HFFc6 (cell line): Measurements from ENCODE around the gene SUCO. TPM values are rescaled to one million over a fixed set of nuclear protein-coding genes. Genes with fewer than 3 reads are reported as not detected.

Source experiments
- DNase-seq: peaks from one replicate; pipeline ENCODE4 v3.0.0-alpha.2; 2018
- H3K27ac Mint-ChIP-seq: 2 replicates; pipeline ENCODE4 v1.8.0; 2020; ENCODE audit warnings: mild to moderate bottlenecking, mixed read lengths
- H3K27me3 Mint-ChIP-seq: 2 replicates; pipeline ENCODE4 v1.8.0; 2021; ENCODE audit warnings: mild to moderate bottlenecking, moderate library complexity, mixed read lengths; ENCODE audit not compliant: insufficient read depth
- H3K36me3 Mint-ChIP-seq: 2 replicates; pipeline ENCODE4 v1.8.0; 2021; ENCODE audit warnings: low read depth, mixed read lengths
- H3K4me1 Mint-ChIP-seq: 2 replicates; pipeline ENCODE4 v1.8.0; 2020; ENCODE audit warnings: low read depth, mixed read lengths
- H3K4me3 Mint-ChIP-seq: 2 replicates; pipeline ENCODE4 v1.8.0; 2020; ENCODE audit warnings: mild to moderate bottlenecking, moderate library complexity, mixed read lengths
- H3K9me3 Mint-ChIP-seq: 2 replicates; pipeline ENCODE4 v1.8.0; 2020; ENCODE audit warnings: mild to moderate bottlenecking, mixed read lengths
- CTCF ChIP-seq: fragments of 200-600 bp; sonication (generic); IDR thresholded peaks from 2 replicates; pipeline ENCODE4 v1.5.0; 2021; ENCODE audit warnings: antibody characterized with exemption, mild to moderate bottlenecking
- total RNA-seq, 6 experiments: library from RNA; stranded (reverse); fragmentation: NEBNext Ultra II Directional; extraction: Animal tissue kit (Norgen Biotek cat#: 25700); gene quantifications; 2 replicates in 1 of 6; 3 replicates in 5 of 6; pipeline ENCODE4 v1.2.3, GENCODE V29; 2021

SUCO gene
- total RNA-seq, 6 experiments from 2014 or later: 33.9 to 45.2 (median 37.1) TPM

DNA sequence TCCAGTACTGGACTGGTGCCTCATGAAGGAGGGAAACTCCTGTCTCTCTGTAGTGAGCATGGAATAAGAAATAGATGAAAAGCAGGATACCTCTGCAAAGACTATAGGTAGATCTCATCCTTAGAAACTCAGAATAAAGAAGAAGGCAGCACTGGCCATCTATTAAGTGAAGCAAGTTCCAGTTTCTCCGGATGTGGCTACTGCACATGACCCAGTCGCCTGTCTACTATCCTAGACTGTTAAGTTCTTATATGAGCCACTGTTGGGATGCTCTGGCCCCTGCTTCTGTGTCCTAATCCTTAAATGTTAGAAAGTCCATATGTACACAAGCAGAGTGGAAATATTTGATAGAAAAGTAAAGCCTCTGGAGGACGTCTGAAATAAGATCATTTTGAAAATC, 128.2 kb downstream of the SUCO start:
- TF ChIP-seq CTCF: no peak
- Mint-ChIP-seq H3K36me3 (peaks cover 8% of the 10 kb centered on the region; the same call in 1 of the 2 replicates), H3K27me3 (peaks cover 4% of the 10 kb centered on the region), H3K4me1 (peaks cover 38% of the 10 kb centered on the region), H3K9me3 (no peaks in the 10 kb centered on the region), H3K4me3 (no peak overlapping the region), H3K27ac (no peak overlapping the region)
- no peak for DNase-seq

Other genes starting within 250 kb of the SUCO start
- gene C1orf105, start 112.5 kb upstream of the SUCO start, total RNA-seq: not detected
- gene PIGC, start 89.1 kb upstream of the SUCO start, total RNA-seq: 10 to 100 TPM; 14.2 to 17.1 (median 15.3) TPM
- not detected for gene FASLG, start 126.0 kb downstream of the SUCO start, total RNA-seq